ENCODE results near the gene GGA1. TPM values are rescaled to one million over a fixed set of nuclear protein-coding genes. Genes with fewer than 3 reads are reported as not detected.

The GGA1 gene
- total and polyA plus RNA-seq, 9 of the 15 experiments (the other 6 are each of a cell fraction or from before 2014, with no cell fraction given) = 1.5 to 69.5 (median 31.6) TPM

DNA sequence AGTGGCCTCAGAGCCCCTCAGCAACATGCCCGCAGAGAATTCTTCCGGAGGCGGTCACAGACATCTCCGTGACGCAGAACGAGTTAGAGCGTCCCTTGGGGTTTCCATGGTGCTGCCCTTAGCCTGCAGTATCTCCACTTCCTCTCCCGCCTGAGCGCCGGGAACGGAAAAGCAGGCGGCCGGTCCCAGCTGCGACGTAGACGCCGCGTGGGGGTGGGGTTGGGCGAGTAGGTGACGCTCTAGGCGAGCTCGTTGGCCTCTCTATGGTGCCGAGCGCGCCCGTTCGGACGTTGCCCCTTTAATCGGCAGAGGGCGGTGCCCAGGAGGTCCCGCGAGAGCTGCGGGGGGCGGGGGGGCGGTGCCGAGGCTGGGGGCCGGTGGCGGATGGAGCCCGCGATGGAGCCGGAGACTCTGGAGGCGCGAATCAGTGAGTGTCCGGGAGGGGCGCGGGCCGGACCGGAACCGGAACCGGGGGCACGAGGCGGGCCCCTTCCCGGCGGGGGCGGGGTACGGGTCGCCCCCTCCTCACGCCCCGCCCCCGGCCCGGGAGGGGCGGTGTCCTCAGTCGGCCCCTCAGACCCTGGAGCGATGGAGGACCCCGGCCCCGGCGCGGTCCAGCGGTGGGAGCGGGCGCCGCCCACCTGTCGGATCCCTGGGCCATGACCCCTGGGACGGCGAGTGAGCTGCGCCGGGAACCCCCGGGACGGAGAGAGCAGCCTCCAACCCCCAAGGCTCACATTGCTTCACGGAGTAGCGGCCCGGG lies at the start of gene GGA1 (continued):
- no peak for TF ChIP-seq STAT6 (CRISPR knock-in tag; IDR thresholded peaks at IDR 0.05)
- no peak for TF ChIP-seq SAFB (IDR thresholded peaks at IDR 0.05; ENCODE audit: borderline replicate concordance, low read depth, low read length)
- TF ChIP-seq ZNF436 (CRISPR knock-in tag; IDR thresholded peaks at IDR 0.05) = no peak
- TF ChIP-seq RAD51 (IDR thresholded peaks at IDR 0.05; ENCODE audit: borderline replicate concordance, low read depth) = no peak
- peak; percentile 93 for TF ChIP-seq CXXC5 (CRISPR knock-in tag; IDR thresholded peaks at IDR 0.05)
- no peak for TF ChIP-seq ZBTB17 (CRISPR knock-in tag; IDR thresholded peaks at IDR 0.05)
- TF ChIP-seq, protein P1, sequence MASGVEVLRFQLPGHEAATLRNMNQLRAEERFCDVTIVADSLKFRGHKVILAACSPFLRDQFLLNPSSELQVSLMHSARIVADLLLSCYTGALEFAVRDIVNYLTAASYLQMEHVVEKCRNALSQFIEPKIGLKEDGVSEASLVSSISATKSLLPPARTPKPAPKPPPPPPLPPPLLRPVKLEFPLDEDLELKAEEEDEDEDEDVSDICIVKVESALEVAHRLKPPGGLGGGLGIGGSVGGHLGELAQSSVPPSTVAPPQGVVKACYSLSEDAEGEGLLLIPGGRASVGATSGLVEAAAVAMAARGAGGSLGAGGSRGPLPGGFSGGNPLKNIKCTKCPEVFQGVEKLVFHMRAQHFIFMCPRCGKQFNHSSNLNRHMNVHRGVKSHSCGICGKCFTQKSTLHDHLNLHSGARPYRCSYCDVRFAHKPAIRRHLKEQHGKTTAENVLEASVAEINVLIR (CRISPR knock-in tag; IDR thresholded peaks at IDR 0.05) = peak; percentile 46; the same call in 1 of the 2 replicates
- TF ChIP-seq MTA2 (IDR thresholded peaks at IDR 0.05; ENCODE audit: low read depth) = no peak
- no peak for TF ChIP-seq ZHX1 (conservative IDR thresholded peaks at IDR 0.05; ENCODE audit: low read length)
- TF ChIP-seq, protein P2, sequence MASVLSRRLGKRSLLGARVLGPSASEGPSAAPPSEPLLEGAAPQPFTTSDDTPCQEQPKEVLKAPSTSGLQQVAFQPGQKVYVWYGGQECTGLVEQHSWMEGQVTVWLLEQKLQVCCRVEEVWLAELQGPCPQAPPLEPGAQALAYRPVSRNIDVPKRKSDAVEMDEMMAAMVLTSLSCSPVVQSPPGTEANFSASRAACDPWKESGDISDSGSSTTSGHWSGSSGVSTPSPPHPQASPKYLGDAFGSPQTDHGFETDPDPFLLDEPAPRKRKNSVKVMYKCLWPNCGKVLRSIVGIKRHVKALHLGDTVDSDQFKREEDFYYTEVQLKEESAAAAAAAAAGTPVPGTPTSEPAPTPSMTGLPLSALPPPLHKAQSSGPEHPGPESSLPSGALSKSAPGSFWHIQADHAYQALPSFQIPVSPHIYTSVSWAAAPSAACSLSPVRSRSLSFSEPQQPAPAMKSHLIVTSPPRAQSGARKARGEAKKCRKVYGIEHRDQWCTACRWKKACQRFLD (CRISPR knock-in tag; IDR thresholded peaks at IDR 0.05) = no peak
- peak; percentile 79 for TF ChIP-seq RFX1 (IDR thresholded peaks at IDR 0.05)
- no peak for TF ChIP-seq STAG1 (CRISPR knock-in tag; IDR thresholded peaks at IDR 0.05; ENCODE audit: borderline replicate concordance)
- no peak for TF ChIP-seq BCOR (IDR thresholded peaks at IDR 0.05)
- no peak for TF ChIP-seq ZNF384 (IDR thresholded peaks at IDR 0.05; ENCODE audit: low read depth, low read length)
- TF ChIP-seq, protein P3, sequence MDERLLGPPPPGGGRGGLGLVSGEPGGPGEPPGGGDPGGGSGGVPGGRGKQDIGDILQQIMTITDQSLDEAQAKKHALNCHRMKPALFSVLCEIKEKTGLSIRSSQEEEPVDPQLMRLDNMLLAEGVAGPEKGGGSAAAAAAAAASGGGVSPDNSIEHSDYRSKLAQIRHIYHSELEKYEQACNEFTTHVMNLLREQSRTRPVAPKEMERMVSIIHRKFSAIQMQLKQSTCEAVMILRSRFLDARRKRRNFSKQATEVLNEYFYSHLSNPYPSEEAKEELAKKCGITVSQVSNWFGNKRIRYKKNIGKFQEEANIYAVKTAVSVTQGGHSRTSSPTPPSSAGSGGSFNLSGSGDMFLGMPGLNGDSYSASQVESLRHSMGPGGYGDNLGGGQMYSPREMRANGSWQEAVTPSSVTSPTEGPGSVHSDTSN (CRISPR knock-in tag; IDR thresholded peaks at IDR 0.05; ENCODE audit: low read depth) = no peak
- TF ChIP-seq, protein P3 (tag; conservative IDR thresholded peaks at IDR 0.05; ENCODE audit: low read depth) = no peak

All from K562 (cell line).